HepG2 (cell line): ENCODE results near the gene RAB35. TPM values are rescaled to one million over a fixed set of nuclear protein-coding genes. Genes with fewer than 3 reads are reported as not detected.

Experiments used
- ATAC-seq: fragments of 200-7000 bp; cut with Tn5 transposase; 3 replicates; pipeline ENCODE4 v1.9.1; 2020; ENCODE audit warnings: mild to moderate bottlenecking, moderate library complexity
- BruUV-seq: library from RNA; stranded (reverse); fragments of 400-500 nt; replicated peaks from 2 replicates; lab custom pipeline; 2021; lab: Mats Ljungman, UMichigan
- CTCF ChIA-PET: fragments of 300-600 bp; formaldehyde crosslinking; extraction: SDS; loops from one replicate; lab custom pipeline; 2021; ENCODE audit warnings: low total read pairs, inconsistent platforms, low intra/inter-chr PET ratio; lab: Yijun Ruan, JAX
- POLR2A ChIA-PET: fragments of 350-600 bp; sonication (Branson Sonifier 250); formaldehyde crosslinking; loops from one replicate; lab custom pipeline; 2020; ENCODE audit warnings: antibody characterized with exemption, inconsistent platforms; lab: Yijun Ruan, JAX
- DNase-seq: peaks from one replicate; pipeline ENCODE4 v3.0.0-alpha.2; 2015; ENCODE audit warnings: low spot score
- FAIRE-seq: peaks from 3 replicates; lab custom pipeline; 2011; peaks lifted over from hg19 to GRCh38; lab: Jason Lieb, UNC
- H2AFZ ChIP-seq: one replicate; pipeline ENCODE4 v1.6.1; 2011; ENCODE audit warnings: low read length, inconsistent platforms
- H3K27ac ChIP-seq: fragments of 300-600 bp; 3 replicates; pipeline ENCODE4 v1.8.0; 2011; ENCODE audit warnings: mixed run types, mild to moderate bottlenecking, mixed read lengths, low read length, inconsistent platforms; ENCODE audit not compliant: insufficient read depth; ENCODE audit errors: extremely low read length
- H3K27me3 ChIP-seq, 2 experiments: fragments of 200-600 bp in 1 of 2; 2 replicates in 1 of 2; 3 replicates in 1 of 2; pipeline versions ENCODE4 v1.6.0 to v1.8.0; 2011; ENCODE audit warnings: low read length in 2 of 2, mild to moderate bottlenecking in 2 of 2, moderate library complexity in 2 of 2, inconsistent platforms in 1 of 2; ENCODE audit not compliant: insufficient read depth in 2 of 2, control insufficient read depth in 1 of 2
- H3K36me3 ChIP-seq, 2 experiments: fragments of 200-600 bp in 1 of 2; replicated peaks in 1 of 2; 2 replicates in 1 of 2; 3 replicates in 1 of 2; pipeline versions ENCODE4 v1.5.1 to v1.8.0; 2011; ENCODE audit warnings: low read length in 2 of 2, inconsistent platforms in 1 of 2; ENCODE audit not compliant: insufficient read depth in 2 of 2, control insufficient read depth in 1 of 2
- H3K4me1 ChIP-seq: 2 replicates; pipeline ENCODE4 v1.5.1; 2012; ENCODE audit warnings: low read length, inconsistent platforms; ENCODE audit not compliant: insufficient read depth
- H3K4me2 ChIP-seq: 2 replicates; pipeline ENCODE4 v1.6.0; 2011; ENCODE audit warnings: low read depth, low read length, inconsistent platforms
- H3K4me3 ChIP-seq, 3 experiments: fragments of 200-600 bp in 1 of 3; sonication (generic), shearing (Covaris generic) in 1 of 3; replicated peaks in 1 of 3; 2 replicates each; pipeline ENCODE4 v1.5.1; 2011 to 2016; ENCODE audit warnings: low read length in 3 of 3, inconsistent platforms in 2 of 3, low read depth in 2 of 3, mild to moderate bottlenecking in 2 of 3, control low read depth in 1 of 3, mixed read lengths in 1 of 3; ENCODE audit not compliant: insufficient read depth in 1 of 3
- H3K79me2 ChIP-seq: one replicate; pipeline ENCODE4 v1.6.1; 2011; ENCODE audit warnings: low read length, inconsistent platforms; ENCODE audit not compliant: insufficient read depth
- H3K9ac ChIP-seq: 2 replicates; pipeline ENCODE4 v1.6.0; 2011; ENCODE audit warnings: mild to moderate bottlenecking, low read depth, low read length, inconsistent platforms; ENCODE audit not compliant: insufficient read depth
- H3K9me3 ChIP-seq: 2 replicates; pipeline ENCODE4 v1.5.1; 2012; ENCODE audit warnings: mild to moderate bottlenecking, low read length
- H4K20me1 ChIP-seq: 2 replicates; pipeline ENCODE4 v1.6.0; 2011; ENCODE audit warnings: inconsistent platforms, mild to moderate bottlenecking, low read length, moderate library complexity; ENCODE audit not compliant: insufficient read depth
- ATRX ChIP-seq: sonication (generic); formaldehyde crosslinking; IDR thresholded peaks from 2 replicates; pipeline ENCODE4 v1.4.0; 2020; ENCODE audit warnings: missing genetic modification reagents, borderline replicate concordance
- FOXO1 ChIP-seq: sonication (generic); formaldehyde crosslinking; IDR thresholded peaks from 2 replicates; pipeline ENCODE4 v1.4.0; 2020; ENCODE audit warnings: missing genetic modification reagents
- HOXA5 ChIP-seq: sonication (generic); formaldehyde crosslinking; IDR thresholded peaks from 2 replicates; pipeline ENCODE4 v1.4.0; 2020; ENCODE audit warnings: missing genetic modification reagents
- KIAA2018 ChIP-seq: sonication (generic); formaldehyde crosslinking; IDR thresholded peaks from 2 replicates; pipeline ENCODE4 v1.5.0; 2020; ENCODE audit warnings: mild to moderate bottlenecking, missing genetic modification reagents, borderline replicate concordance
- MAFG ChIP-seq: sonication (generic); formaldehyde crosslinking; IDR thresholded peaks from 2 replicates; pipeline ENCODE4 v1.5.1; 2020; ENCODE audit warnings: mild to moderate bottlenecking, missing genetic modification reagents
- POLR2AphosphoS2 ChIP-seq: IDR thresholded peaks from 2 replicates; pipeline ENCODE4 v1.6.1; 2011; ENCODE audit warnings: low read depth, low read length, improper control_type of control experiment
- SALL2 ChIP-seq: sonication (generic); formaldehyde crosslinking; IDR thresholded peaks from 2 replicates; pipeline ENCODE4 v1.8.1; 2023; ENCODE audit warnings: mild to moderate bottlenecking, missing genetic modification reagents, inconsistent platforms
- ZNF333 ChIP-seq: sonication (generic); formaldehyde crosslinking; IDR thresholded peaks from 2 replicates; pipeline ENCODE4 v1.4.0; 2020; ENCODE audit warnings: mild to moderate bottlenecking, missing genetic modification reagents, borderline replicate concordance
- ZNF446 ChIP-seq: sonication (generic); formaldehyde crosslinking; IDR thresholded peaks from 2 replicates; pipeline ENCODE4 v1.5.0; 2020; ENCODE audit warnings: mild to moderate bottlenecking, missing genetic modification reagents
- ZNF761 ChIP-seq: sonication (generic); formaldehyde crosslinking; conservative IDR thresholded peaks from 2 replicates; pipeline ENCODE4 v1.4.0; 2020; ENCODE audit warnings: mild to moderate bottlenecking, missing genetic modification reagents
- WGBS: methylation state at CpG from one replicate; pipeline ENCODE4 v1.1.6; 2017; ENCODE audit warnings: low lambda C conversion rate; 5-methylcytosine and 5-hydroxymethylcytosine counted together
- in situ Hi-C: cut with HindIII; loops from 2 replicates; pipeline ENCODE4 v1.10.0; 2017; ENCODE audit warnings: low pct_unique_long_range_greater_than_20kb; ENCODE audit not compliant: extremely low pct_ligation_motif_present
- intact Hi-C: fragments of 100-400 bp; cut with micrococcal nuclease; formaldehyde crosslinking; loops from one replicate; pipeline ENCODE4 v1.10.0; 2022; ENCODE audit not compliant: unreplicated experiment
- polyA plus RNA-seq, 8 experiments: library from polyadenylated mRNA; depleted of rRNA in 3 of 8; stranded (reverse) in 7 of 8; unstranded in 1 of 8; fragments of >200 nt; fragmentation: Illumina TruSeq in 4 of 8; extraction: Trizol in 4 of 8; gene quantifications; 2 replicates each; pipeline versions ENCODE4 v1.2.1 to v1.2.3, GENCODE V29; 2011 to 2016; ENCODE audit warnings: low read depth in 4 of 8, missing spikeins in 1 of 8, mixed read lengths in 1 of 8; ENCODE audit not compliant: insufficient read depth in 1 of 8
- total RNA-seq, 5 experiments: library from RNA; depleted of rRNA; stranded (reverse); fragments of >200 nt; fragmentation: Illumina TruSeq; extraction: Trizol; gene quantifications; 2 replicates each; pipeline ENCODE4 v1.2.3, GENCODE V29; 2016; ENCODE audit warnings: low read depth in 1 of 5

The RAB35 gene
- total and polyA plus RNA-seq, 2 of the 13 experiments (the other 11 are each of a cell fraction or from before 2014, with no cell fraction given) = 25.2 to 29.1 TPM

- TF ChIP-seq KIAA2018 (CRISPR knock-in tag) = no peak
- TF ChIP-seq SALL2 (CRISPR knock-in tag) = no peak
- no peak for TF ChIP-seq ZNF333 (CRISPR knock-in tag)
Observed at GRCh38 chr12:120101182-120101581, 15.4 kb downstream of the RAB35 start (continued).

- in situ Hi-C loops (no loop called here), intact Hi-C loops (no loop called here)
- DNase-seq = no peak
- Histone ChIP-seq H3K27me3 (no peaks in the 10 kb centered on the region), H3K79me2 (peaks cover 20% of the 10 kb centered on the region), H3K4me1 (no peaks in the 10 kb centered on the region), H3K36me3 (peaks cover 32 to 70% of the 10 kb centered on the region in 2 experiments; a peak in 4 of 5 replicates), H3K4me2 (no peak overlapping the region), H3K27ac (no peak overlapping the region), H2AFZ (no peak overlapping the region), H3K4me3 (no peak overlapping the region), H4K20me1 (peaks cover 9% of the 10 kb centered on the region; the same call in 1 of the 2 replicates), H3K9me3 (no peaks in the 10 kb centered on the region), H3K9ac (no peak overlapping the region)
- POLR2A ChIA-PET = no interaction called here
- no peak for FAIRE-seq
- CTCF ChIA-PET = no interaction called here
- ATAC-seq = no peak
- BruUV-seq = no TSS peak
- TF ChIP-seq ZNF333 (CRISPR knock-in tag) (no peak), MAFG (CRISPR knock-in tag) (no peak), FOXO1 (CRISPR knock-in tag) (no peak), HOXA5 (CRISPR knock-in tag) (no peak), ZNF761 (CRISPR knock-in tag) (no peak), ZNF446 (no peak), POLR2AphosphoS2 (no peak), ATRX (no peak)
- WGBS = 94% methylated on average over 9 of the region's 21 CpGs
Observed at GRCh38 chr12:120100630-120101029, 15.9 kb downstream of the RAB35 start.
